Epithelial cell of prostate (primary cell): Measurements from ENCODE around the gene P3H2.
A peak's percentile ranks its signal among the peaks of the same experiment; 100 is the strongest.

ENCODE experiments used
- DNase-seq: peaks from one replicate; pipeline ENCODE4 v3.0.0-alpha.2; 2011; ENCODE audit warnings: low read depth, low spot score
- H3K27ac ChIP-seq: fragments of 450-650 bp; 2 replicates; pipeline ENCODE4 v1.5.1; 2017; ENCODE audit warnings: mild to moderate bottlenecking

The P3H2 gene

GRCh38 chr3:189914799-189915198, 205.9 kb downstream of the P3H2 start:
- DNase-seq = peak; percentile 89
- peak overlapping the region; percentile 100 for H3K27ac ChIP-seq

- H3K27ac ChIP-seq = peak overlapping the region; percentile 100
- DNase-seq = peak; percentile 52
These were observed 209.7 kb downstream of the P3H2 start for GRCh38 chr3:189911001-189911400.

GRCh38 chr3:189909573-189909972, 211.1 kb downstream of the P3H2 start:
- H3K27ac ChIP-seq = peak overlapping the region; percentile 100
- DNase-seq = peak; percentile 95

- H3K27ac ChIP-seq = peak overlapping the region; percentile 100
- no peak for DNase-seq
These were observed 211.6 kb downstream of the P3H2 start for GRCh38 chr3:189909139-189909538.

- H3K27ac ChIP-seq = peak overlapping the region; percentile 100
- peak; percentile 88 for DNase-seq
These were observed 212.1 kb downstream of the P3H2 start for GRCh38 chr3:189908646-189909045.

- peak overlapping the region; percentile 100 for H3K27ac ChIP-seq
- DNase-seq = no peak
These were observed 212.9 kb downstream of the P3H2 start for GRCh38 chr3:189907803-189908202.
